ENCODE data around the gene PROSER2.

Gene PROSER2

DNA sequence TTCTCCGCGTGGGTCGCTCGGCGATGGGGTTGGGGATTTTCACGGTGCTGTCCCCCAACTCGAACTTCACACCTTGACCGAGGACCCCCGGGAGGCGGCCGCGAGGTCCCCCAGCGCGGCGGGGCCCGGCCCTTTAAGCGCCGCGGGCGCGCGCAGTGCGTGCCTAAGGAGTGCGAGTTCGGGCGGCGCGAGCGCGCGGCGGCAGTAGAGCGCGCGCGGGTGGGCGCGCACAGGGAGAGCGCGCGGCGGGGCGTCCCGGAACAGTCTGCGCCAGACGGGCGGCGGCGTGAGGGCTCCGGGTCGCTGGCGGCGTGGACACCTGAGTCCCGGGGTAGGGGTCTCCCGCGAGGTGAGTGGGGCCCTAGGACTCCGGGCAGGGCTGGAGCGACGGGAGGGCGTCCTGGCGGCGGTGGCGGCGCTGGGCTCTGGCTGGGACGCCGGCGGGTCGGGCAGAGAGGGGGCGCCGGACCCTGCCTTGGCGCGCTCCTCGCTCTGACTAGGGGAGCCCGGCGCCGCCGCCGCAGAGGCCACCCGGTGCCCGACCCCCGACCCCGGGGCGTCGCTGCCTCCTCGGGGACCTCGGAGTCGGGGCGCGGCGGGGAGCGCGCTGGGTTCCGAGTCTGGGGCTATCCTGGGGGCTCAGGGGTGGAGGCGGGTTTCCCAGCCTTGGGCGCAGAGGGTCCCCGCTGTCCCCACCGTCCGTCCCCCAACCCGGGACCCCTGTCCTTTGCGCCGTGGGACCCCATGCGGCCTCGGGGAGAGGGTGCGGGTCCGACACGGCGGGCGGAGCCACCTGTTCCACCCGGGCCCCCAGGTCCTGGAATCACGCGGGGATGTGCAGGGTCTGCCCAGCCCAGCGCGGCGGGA is at the start of gene PROSER2:
TSS of gene PROSER2 (plus strand) at position 235 of the 867 bp plus-strand sequence. CDS start 28,722 bp downstream, outside the sequence.
- TF ChIP-seq GATA2 (IDR thresholded peaks at IDR 0.05; ENCODE audit: low read depth, low read length), result no peak
- TF ChIP-seq GATA3 (IDR thresholded peaks at IDR 0.05; ENCODE audit: low read depth, low read length), result no peak

GRCh38 chr10:11773761-11774441 is 49.3 kb upstream of the PROSER2 start:
- TF ChIP-seq GATA2 (IDR thresholded peaks at IDR 0.05; ENCODE audit: low read depth, low read length) (no peak), GATA3 (IDR thresholded peaks at IDR 0.05; ENCODE audit: low read depth, low read length) (no peak)

- TF ChIP-seq GATA3 (IDR thresholded peaks at IDR 0.05; ENCODE audit: low read depth, low read length) (no peak), GATA2 (IDR thresholded peaks at IDR 0.05; ENCODE audit: low read depth, low read length) (no peak)
Measured at GRCh38 chr10:11775412-11775811, 47.7 kb upstream of the PROSER2 start.

GRCh38 chr10:11776080-11776479 is 47.1 kb upstream of the PROSER2 start:
- TF ChIP-seq GATA2 (IDR thresholded peaks at IDR 0.05; ENCODE audit: low read depth, low read length) (no peak), GATA3 (IDR thresholded peaks at IDR 0.05; ENCODE audit: low read depth, low read length) (no peak)

GRCh38 chr10:11781114-11781513 is 42.0 kb upstream of the PROSER2 start:
- TF ChIP-seq GATA2 (IDR thresholded peaks at IDR 0.05; ENCODE audit: low read depth, low read length), result no peak
- TF ChIP-seq GATA3 (IDR thresholded peaks at IDR 0.05; ENCODE audit: low read depth, low read length), result no peak

GRCh38 chr10:11782793-11783557 is 40.2 kb upstream of the PROSER2 start:
- TF ChIP-seq GATA3 (IDR thresholded peaks at IDR 0.05; ENCODE audit: low read depth, low read length) (no peak), GATA2 (IDR thresholded peaks at IDR 0.05; ENCODE audit: low read depth, low read length) (no peak)

- no peak for TF ChIP-seq GATA2 (IDR thresholded peaks at IDR 0.05; ENCODE audit: low read depth, low read length)
- TF ChIP-seq GATA3 (IDR thresholded peaks at IDR 0.05; ENCODE audit: low read depth, low read length), result no peak
Measured at GRCh38 chr10:11783558-11783865, 39.6 kb upstream of the PROSER2 start.

GRCh38 chr10:11787374-11787773 is 35.8 kb upstream of the PROSER2 start:
- TF ChIP-seq GATA2 (IDR thresholded peaks at IDR 0.05; ENCODE audit: low read depth, low read length) (no peak), GATA3 (IDR thresholded peaks at IDR 0.05; ENCODE audit: low read depth, low read length) (no peak)

DNA sequence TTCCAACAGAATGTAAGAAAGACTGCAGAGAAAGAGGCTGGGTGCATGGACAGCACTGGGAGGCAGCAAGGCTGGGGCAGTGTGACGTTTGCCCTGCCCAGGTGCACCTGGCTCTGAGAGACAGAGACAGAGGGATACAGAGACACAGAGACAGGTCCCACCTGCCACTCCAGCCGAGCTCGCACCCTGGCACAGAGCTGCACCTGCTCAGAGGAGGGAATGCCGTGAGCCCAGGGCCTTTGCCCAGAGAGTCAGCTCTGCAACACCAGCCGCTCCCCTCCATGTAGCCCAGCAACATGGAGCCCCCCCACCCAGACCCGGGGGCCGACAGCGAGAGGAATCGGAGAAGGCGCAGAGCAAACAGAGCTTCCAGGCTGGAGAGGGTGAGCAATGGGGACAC is 35.3 kb upstream of the PROSER2 start:
- no peak for TF ChIP-seq GATA2 (IDR thresholded peaks at IDR 0.05; ENCODE audit: low read depth, low read length)
- no peak for TF ChIP-seq GATA3 (IDR thresholded peaks at IDR 0.05; ENCODE audit: low read depth, low read length)

DNA sequence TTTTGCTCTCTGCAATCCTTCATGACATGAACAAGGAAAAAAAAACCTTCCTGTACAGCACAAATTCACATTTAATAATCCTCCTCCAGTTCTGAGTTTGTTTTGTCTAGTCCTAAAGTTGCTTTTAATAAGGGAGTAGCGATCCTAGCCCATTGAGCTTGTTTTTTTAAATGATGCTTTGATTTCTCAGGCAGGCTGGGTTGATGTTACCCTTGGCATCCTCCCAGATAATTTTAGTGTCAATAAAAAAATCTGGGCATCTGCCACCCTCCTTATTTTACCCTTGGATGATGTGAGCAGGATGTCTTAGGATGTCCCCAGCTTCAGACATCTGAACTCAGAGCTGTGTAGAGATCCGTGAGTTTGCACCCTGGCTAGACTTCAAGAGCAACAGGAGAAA is 33.9 kb upstream of the PROSER2 start:
- TF ChIP-seq GATA3 (IDR thresholded peaks at IDR 0.05; ENCODE audit: low read depth, low read length) (no peak), GATA2 (IDR thresholded peaks at IDR 0.05; ENCODE audit: low read depth, low read length) (no peak)

- no peak for TF ChIP-seq GATA3 (IDR thresholded peaks at IDR 0.05; ENCODE audit: low read depth, low read length)
- no peak for TF ChIP-seq GATA2 (IDR thresholded peaks at IDR 0.05; ENCODE audit: low read depth, low read length)
Measured at GRCh38 chr10:11789956-11790355, 33.2 kb upstream of the PROSER2 start.

DNA sequence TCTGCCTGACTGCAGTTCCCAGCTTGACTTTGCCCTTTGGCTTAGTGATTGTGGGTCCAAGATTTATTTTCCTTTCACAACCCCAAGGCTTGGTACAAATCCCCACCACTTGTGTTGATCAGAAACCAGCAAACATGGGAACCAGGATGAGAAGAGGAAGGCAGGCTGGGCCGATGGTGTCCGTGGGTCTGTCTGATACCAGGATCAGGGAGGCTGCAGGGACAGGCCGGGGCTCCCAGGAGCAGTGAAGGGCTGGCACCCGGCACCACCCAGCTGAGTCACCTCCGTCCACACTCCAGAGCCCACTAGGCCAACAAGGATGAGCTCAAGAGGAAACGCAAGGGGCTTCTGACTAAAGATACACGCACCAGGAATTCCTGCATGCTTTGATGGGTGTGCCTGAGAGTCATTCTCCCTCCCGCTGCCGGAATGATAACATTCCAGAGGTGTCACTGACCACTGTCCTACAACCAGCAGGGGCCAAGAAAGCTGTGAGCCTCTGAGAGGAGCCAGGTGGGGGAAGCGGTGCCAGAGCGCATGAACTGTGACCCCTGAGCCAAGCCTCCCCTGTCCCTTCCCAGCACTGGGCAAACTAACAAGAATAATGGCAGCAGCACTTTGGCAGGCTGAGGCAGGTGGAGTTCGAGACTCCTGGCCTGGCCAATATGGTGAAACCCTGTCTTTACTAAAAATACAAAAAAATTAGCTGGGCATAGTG is 29.2 kb upstream of the PROSER2 start:
- TF ChIP-seq GATA3 (IDR thresholded peaks at IDR 0.05; ENCODE audit: low read depth, low read length) (no peak), GATA2 (IDR thresholded peaks at IDR 0.05; ENCODE audit: low read depth, low read length) (no peak)

DNA sequence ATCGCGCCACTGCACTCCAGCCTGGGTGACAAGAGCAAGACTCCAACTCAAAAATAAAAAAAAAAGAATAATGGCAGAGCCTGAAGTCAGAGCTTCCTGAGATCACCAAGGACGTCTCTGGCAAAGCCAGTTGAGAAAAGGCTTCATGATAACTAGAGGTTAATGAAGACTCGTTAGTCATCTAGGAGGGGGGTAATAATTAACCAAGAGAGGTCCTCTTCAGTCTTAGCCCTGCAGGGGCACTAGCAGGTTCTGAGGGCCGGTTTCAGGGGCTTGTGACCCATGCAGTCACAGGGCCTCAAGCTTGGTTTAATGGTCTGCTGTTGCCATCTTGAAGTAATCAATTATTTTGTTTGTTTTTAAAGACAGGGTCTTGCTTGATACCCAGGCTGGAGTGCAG is 28.6 kb upstream of the PROSER2 start:
- TF ChIP-seq GATA2 (IDR thresholded peaks at IDR 0.05; ENCODE audit: low read depth, low read length) (no peak), GATA3 (IDR thresholded peaks at IDR 0.05; ENCODE audit: low read depth, low read length) (no peak)
